Neuronal stem cell (in vitro differentiated cells): ENCODE results near the gene G2E3.

ENCODE experiments used
- DNase-seq: peaks from one replicate; pipeline ENCODE4 v3.0.0-alpha.2; 2013; ENCODE audit warnings: low spot score
- H2AFZ ChIP-seq: one replicate; pipeline ENCODE4 v1.6.1; 2013; ENCODE audit warnings: mild to moderate bottlenecking, low read length, inconsistent platforms
- H2AK5ac ChIP-seq: 2 replicates; pipeline ENCODE4 v1.6.1; 2013; ENCODE audit warnings: low read depth, mild to moderate bottlenecking, inconsistent platforms, low read length, moderate library complexity, mixed read lengths
- H2BK120ac ChIP-seq: 2 replicates; pipeline ENCODE4 v1.6.1; 2013; ENCODE audit warnings: low read depth, mild to moderate bottlenecking, inconsistent platforms, low read length, moderate library complexity, mixed read lengths
- H2BK12ac ChIP-seq: one replicate; pipeline ENCODE4 v1.6.1; 2013; ENCODE audit warnings: low read length, inconsistent platforms
- H2BK15ac ChIP-seq: 2 replicates; pipeline ENCODE4 v1.6.1; 2013; ENCODE audit warnings: mild to moderate bottlenecking, low read length, inconsistent platforms, mixed read lengths
- H2BK5ac ChIP-seq: one replicate; pipeline ENCODE4 v1.6.1; 2013; ENCODE audit warnings: inconsistent platforms, mild to moderate bottlenecking, low read length, moderate library complexity
- H3K14ac ChIP-seq: one replicate; pipeline ENCODE4 v1.6.1; 2013; ENCODE audit warnings: low read length, inconsistent platforms
- H3K18ac ChIP-seq: 2 replicates; pipeline ENCODE4 v1.6.1; 2013; ENCODE audit warnings: low read length, inconsistent platforms
- H3K23ac ChIP-seq: 2 replicates; pipeline ENCODE4 v1.6.1; 2013; ENCODE audit warnings: low read depth, mild to moderate bottlenecking, mixed read lengths, low read length, inconsistent platforms; ENCODE audit not compliant: poor library complexity
- H3K27ac ChIP-seq: replicated peaks from 3 replicates; pipeline ENCODE4 v1.5.1; 2013; ENCODE audit warnings: low read length, inconsistent platforms
- H3K27me3 ChIP-seq, 3 experiments: 2 replicates each; pipeline ENCODE4 v1.6.1; 2013; ENCODE audit warnings: low read length in 3 of 3, mild to moderate bottlenecking in 2 of 3, inconsistent platforms in 1 of 3, low read depth in 1 of 3, mixed read lengths in 1 of 3, moderate library complexity in 1 of 3; ENCODE audit not compliant: control insufficient read depth in 3 of 3, insufficient read depth in 3 of 3
- H3K36me3 ChIP-seq, 2 donors: replicated peaks in 1 of 2; 2 replicates each; pipeline ENCODE4 v1.6.1; 2013; ENCODE audit warnings: low read length in 2 of 2; ENCODE audit not compliant: control insufficient read depth in 2 of 2, insufficient read depth in 2 of 2
- H3K4ac ChIP-seq: 2 replicates; pipeline ENCODE4 v1.6.1; 2013; ENCODE audit warnings: inconsistent platforms, mild to moderate bottlenecking, low read length, moderate library complexity
- H3K4me1 ChIP-seq, 2 donors: 1 replicate in 1 of 2; 2 replicates in 1 of 2; pipeline ENCODE4 v1.6.1; 2013; ENCODE audit warnings: low read length in 2 of 2, low read depth in 1 of 2; ENCODE audit not compliant: control insufficient read depth in 2 of 2, insufficient read depth in 1 of 2
- H3K4me2 ChIP-seq: one replicate; pipeline ENCODE4 v1.6.1; 2013; ENCODE audit warnings: mild to moderate bottlenecking, low read length, inconsistent platforms; ENCODE audit not compliant: insufficient read depth, poor library complexity, severe bottlenecking
- H3K4me3 ChIP-seq, 2 donors: 2 replicates each; pipeline ENCODE4 v1.5.1; 2013; ENCODE audit warnings: low read length in 2 of 2, mild to moderate bottlenecking in 2 of 2, inconsistent platforms in 1 of 2, moderate library complexity in 1 of 2
- H3K79me1 ChIP-seq: one replicate; pipeline ENCODE4 v1.6.1; 2013; ENCODE audit warnings: low read depth, mild to moderate bottlenecking, inconsistent platforms, low read length, moderate library complexity
- H3K9ac ChIP-seq: one replicate; pipeline ENCODE4 v1.6.1; 2013; ENCODE audit warnings: mild to moderate bottlenecking, low read depth, low read length, inconsistent platforms; ENCODE audit not compliant: poor library complexity
- H3K9me3 ChIP-seq, 2 donors: replicated peaks in 1 of 2; 2 replicates each; pipeline versions ENCODE3 to v1.6.1; 2013; ENCODE audit warnings: low read length in 2 of 2, mild to moderate bottlenecking in 2 of 2, inconsistent platforms in 1 of 2, low read depth in 1 of 2, mixed read lengths in 1 of 2, moderate library complexity in 1 of 2; ENCODE audit not compliant: control insufficient read depth in 2 of 2, insufficient read depth in 1 of 2
- H4K8ac ChIP-seq: one replicate; pipeline ENCODE4 v1.6.1; 2013; ENCODE audit warnings: low read depth, mild to moderate bottlenecking, inconsistent platforms, low read length, moderate library complexity
- H4K91ac ChIP-seq: one replicate; pipeline ENCODE4 v1.6.1; 2013; ENCODE audit warnings: low read length, low read depth, mild to moderate bottlenecking, inconsistent platforms; ENCODE audit not compliant: poor library complexity
- WGBS, 2 donors: extraction: QIAGEN DNeasy Blood & Tissue Kit; methylation state at CpG; one replicate each; pipeline ENCODE4 v1.1.7; 2013; ENCODE audit warnings: missing lambda C conversion rate in 2 of 2, mixed read lengths in 1 of 2; ENCODE audit not compliant: insufficient read length in 2 of 2, insufficient replicate concordance in 1 of 2; ENCODE audit errors: extremely low coverage in 2 of 2; 5-methylcytosine and 5-hydroxymethylcytosine counted together

Gene G2E3

GRCh38 chr14:30569903-30570226 lies 10.9 kb downstream of the G2E3 start:
- no peak overlapping the region for H2BK5ac ChIP-seq
- H4K8ac ChIP-seq = no peak overlapping the region
- H2BK15ac ChIP-seq = no peak overlapping the region
- H3K27ac ChIP-seq = no peak overlapping the region
- no peak overlapping the region for H2AK5ac ChIP-seq
- H3K18ac ChIP-seq = no peak overlapping the region
- no CpG with 5 or more reads among the region's 1 CpG for WGBS, 2 donors
- H3K9me3 ChIP-seq = peaks cover 0 to 24% of the 10 kb centered on the region in 2 donors
- H3K4ac ChIP-seq = no peak overlapping the region
- H3K4me1 ChIP-seq = peaks cover 0 to 2% of the 10 kb centered on the region in 2 donors
- no peak overlapping the region for H2BK12ac ChIP-seq
- no peak overlapping the region for H3K9ac ChIP-seq
- H2BK120ac ChIP-seq = no peak overlapping the region
- no peak for DNase-seq
- H3K4me3 ChIP-seq = no peak overlapping the region
- H2AFZ ChIP-seq = no peak overlapping the region
- no peak overlapping the region for H3K14ac ChIP-seq
- H3K36me3 ChIP-seq = peaks cover 0 to 10% of the 10 kb centered on the region in 2 donors
- no peak overlapping the region for H4K91ac ChIP-seq
- H3K27me3 ChIP-seq = no peaks in the 10 kb centered on the region
- H3K23ac ChIP-seq = no peak overlapping the region
- H3K79me1 ChIP-seq = no peaks in the 10 kb centered on the region
- no peak overlapping the region for H3K4me2 ChIP-seq

- Histone ChIP-seq H4K91ac (no peak overlapping the region), H3K9ac (no peak overlapping the region), H2BK15ac (no peak overlapping the region), H2BK120ac (no peak overlapping the region), H2AFZ (no peak overlapping the region), H2AK5ac (no peak overlapping the region), H3K4ac (no peak overlapping the region), H4K8ac (no peak overlapping the region), H3K14ac (no peak overlapping the region), H3K27ac (no peak overlapping the region), H3K9me3 (peaks cover 0 to 9% of the 10 kb centered on the region in 2 donors), H3K4me2 (no peak overlapping the region), H3K27me3 (no peaks in the 10 kb centered on the region), H2BK5ac (no peak overlapping the region), H3K4me3 (no peak overlapping the region), H3K79me1 (no peaks in the 10 kb centered on the region), H3K4me1 (peaks cover 0 to 2% of the 10 kb centered on the region in 2 donors), H3K23ac (no peak overlapping the region), H2BK12ac (no peak overlapping the region), H3K36me3 (peaks cover 0 to 10% of the 10 kb centered on the region in 2 donors), H3K18ac (no peak overlapping the region)
- no CpG with 5 or more reads among the region's 3 CpGs for WGBS, 2 donors
- no peak for DNase-seq
Observed at GRCh38 chr14:30572237-30572636, 13.3 kb downstream of the G2E3 start.

- H3K4me2 ChIP-seq = no peak overlapping the region
- no peak overlapping the region for H3K27ac ChIP-seq
- H3K27me3 ChIP-seq = no peaks in the 10 kb centered on the region
- no peak overlapping the region for H2BK120ac ChIP-seq
- H3K79me1 ChIP-seq = no peaks in the 10 kb centered on the region
- no peak overlapping the region for H2AK5ac ChIP-seq
- no peak overlapping the region for H3K9ac ChIP-seq
- no peak overlapping the region for H4K8ac ChIP-seq
- no peak overlapping the region for H4K91ac ChIP-seq
- no peak overlapping the region for H2BK15ac ChIP-seq
- no peak overlapping the region for H3K4ac ChIP-seq
- H3K36me3 ChIP-seq = peaks cover 0 to 10% of the 10 kb centered on the region in 2 donors
- no peak for DNase-seq
- H3K23ac ChIP-seq = no peak overlapping the region
- H2BK5ac ChIP-seq = no peak overlapping the region
- peaks cover 0 to 4% of the 10 kb centered on the region in 2 donors for H3K4me1 ChIP-seq
- no CpG with 5 or more reads among the region's 1 CpG for WGBS, 2 donors
- no peak overlapping the region for H2BK12ac ChIP-seq
- H3K14ac ChIP-seq = no peak overlapping the region
- H2AFZ ChIP-seq = no peak overlapping the region
- no peak overlapping the region for H3K18ac ChIP-seq
- H3K9me3 ChIP-seq = peaks cover 0 to 9% of the 10 kb centered on the region in 2 donors
- no peak overlapping the region for H3K4me3 ChIP-seq
Observed at GRCh38 chr14:30572771-30573170, 13.8 kb downstream of the G2E3 start.

- Histone ChIP-seq H2BK5ac (no peak overlapping the region), H3K4ac (no peak overlapping the region), H3K14ac (no peak overlapping the region), H3K4me3 (no peak overlapping the region), H3K27me3 (no peaks in the 10 kb centered on the region), H3K4me2 (no peak overlapping the region), H2BK15ac (no peak overlapping the region), H2AK5ac (no peak overlapping the region), H3K79me1 (no peaks in the 10 kb centered on the region), H3K9me3 (peaks cover 0 to 8% of the 10 kb centered on the region in 2 donors), H4K91ac (no peak overlapping the region), H2BK120ac (no peak overlapping the region), H3K36me3 (peaks cover 0 to 10% of the 10 kb centered on the region in 2 donors), H3K18ac (no peak overlapping the region), H2BK12ac (no peak overlapping the region), H3K9ac (no peak overlapping the region), H3K23ac (no peak overlapping the region), H3K4me1 (peaks cover 0 to 4% of the 10 kb centered on the region in 2 donors), H2AFZ (no peak overlapping the region), H3K27ac (no peak overlapping the region), H4K8ac (no peak overlapping the region)
- WGBS, 2 donors = no CpG with 5 or more reads among the region's 5 CpGs
- DNase-seq = no peak
Observed at GRCh38 chr14:30573226-30573814, 14.4 kb downstream of the G2E3 start.
